HG03442 (cell line): ENCODE measurements around the gene CHEK2.
"Not testable (repeated sequence)": the region's sequence is repeated elsewhere in the genome, so short reads cannot be mapped to it uniquely, and the experiment has no call there.

ENCODE experiments used
- ATAC-seq: cut with Tn5 transposase; IDR thresholded peaks from one replicate; pipeline ENCODE4 v1.9.1; 2021; ENCODE audit warnings: mild to moderate bottlenecking, moderate library complexity; ENCODE audit not compliant: unreplicated experiment

CHEK2 gene

GRCh38 chr22:28742562-28742962 is 942 bp upstream of the CHEK2 start:
- no peak for ATAC-seq

GRCh38 chr22:28741200-28741784 is 328 bp downstream of the CHEK2 start:
- ATAC-seq = no peak

- not testable (repeated sequence) for ATAC-seq
Observed at GRCh38 chr22:28738876-28739275, 2.7 kb downstream of the CHEK2 start.

GRCh38 chr22:28737701-28738100 is 3.9 kb downstream of the CHEK2 start:
- no peak for ATAC-seq

GRCh38 chr22:28736301-28737155 is 5.1 kb downstream of the CHEK2 start:
- no peak for ATAC-seq

DNA sequence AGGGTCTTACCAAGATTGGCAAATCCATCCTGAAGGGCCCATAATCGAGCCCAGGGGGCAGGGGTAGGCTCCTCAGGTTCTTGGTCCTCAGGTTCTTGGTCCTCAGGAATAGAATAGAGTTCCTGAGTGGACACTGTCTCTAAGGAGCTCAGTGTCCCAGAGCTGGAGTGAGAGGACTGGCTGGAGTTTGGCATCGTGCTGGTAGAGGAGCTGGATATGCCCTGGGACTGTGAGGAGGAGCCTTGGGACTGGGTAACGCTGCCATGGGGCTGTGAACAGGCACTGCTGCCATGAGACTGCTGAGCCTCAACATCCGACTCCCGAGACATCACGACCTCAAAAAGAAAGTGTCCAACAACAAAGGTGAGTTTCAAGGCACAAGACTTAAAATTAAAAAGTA is 7.2 kb downstream of the CHEK2 start:
- no peak for ATAC-seq

GRCh38 chr22:28730179-28730578 is 11.4 kb downstream of the CHEK2 start:
- ATAC-seq = no peak

DNA sequence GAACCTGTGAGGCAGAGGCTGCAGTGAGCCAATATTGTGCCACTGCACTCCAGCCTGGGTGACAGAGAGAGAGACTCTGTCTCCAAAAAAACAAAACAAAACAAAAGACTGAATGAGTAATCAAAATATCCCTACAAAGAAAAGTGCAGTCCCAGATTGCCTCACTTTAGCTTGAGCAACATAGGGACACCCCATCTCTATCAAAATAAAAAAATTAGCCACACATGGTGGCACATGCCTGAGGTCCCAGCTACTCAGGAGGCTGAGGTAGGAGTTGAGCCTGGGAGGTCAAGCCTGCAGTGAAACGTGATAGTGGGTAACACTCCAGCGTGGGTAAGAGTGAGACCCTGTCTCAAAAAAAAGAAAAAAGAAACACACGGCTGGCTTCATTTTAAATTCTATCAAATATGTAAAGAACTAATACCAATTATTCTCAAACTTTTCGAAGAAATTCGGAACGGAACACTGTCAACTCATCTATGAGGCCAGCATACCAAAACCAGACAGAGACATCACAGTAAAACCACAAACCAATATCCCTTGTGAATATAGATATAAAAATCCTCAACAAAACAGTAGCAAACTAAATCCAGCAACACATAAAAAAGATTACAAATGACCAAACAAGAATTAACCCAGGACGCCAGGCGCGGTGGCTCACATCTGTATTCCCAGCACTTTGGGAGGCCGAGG is 12.9 kb downstream of the CHEK2 start:
- no peak for ATAC-seq

- ATAC-seq = no peak
Observed at GRCh38 chr22:28728002-28728401, 13.6 kb downstream of the CHEK2 start.

- no peak for ATAC-seq
Observed at GRCh38 chr22:28718044-28718443, 23.6 kb downstream of the CHEK2 start.

DNA sequence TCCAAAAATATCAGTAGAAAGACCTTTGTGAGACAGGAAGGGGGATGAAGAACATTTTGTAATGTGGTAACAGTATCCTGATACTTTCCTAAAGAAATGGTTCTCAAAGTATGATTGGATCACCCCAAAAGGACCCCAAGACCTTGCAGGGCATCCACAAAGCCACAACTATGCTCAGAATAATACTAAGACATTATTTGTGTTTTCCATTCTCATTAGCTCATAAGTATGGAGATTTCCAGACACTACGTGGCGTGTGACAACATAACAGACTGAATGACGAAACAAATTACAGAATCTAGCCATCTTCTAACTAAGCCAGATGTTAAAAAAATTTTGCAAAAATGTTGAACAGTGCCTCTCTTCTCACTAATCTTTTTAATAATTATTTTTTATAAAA is 24.9 kb downstream of the CHEK2 start:
- ATAC-seq = no peak

GRCh38 chr22:28715611-28716010 is 26.0 kb downstream of the CHEK2 start:
- ATAC-seq = no peak

GRCh38 chr22:28714043-28714628 is 27.5 kb downstream of the CHEK2 start:
- no peak for ATAC-seq

DNA sequence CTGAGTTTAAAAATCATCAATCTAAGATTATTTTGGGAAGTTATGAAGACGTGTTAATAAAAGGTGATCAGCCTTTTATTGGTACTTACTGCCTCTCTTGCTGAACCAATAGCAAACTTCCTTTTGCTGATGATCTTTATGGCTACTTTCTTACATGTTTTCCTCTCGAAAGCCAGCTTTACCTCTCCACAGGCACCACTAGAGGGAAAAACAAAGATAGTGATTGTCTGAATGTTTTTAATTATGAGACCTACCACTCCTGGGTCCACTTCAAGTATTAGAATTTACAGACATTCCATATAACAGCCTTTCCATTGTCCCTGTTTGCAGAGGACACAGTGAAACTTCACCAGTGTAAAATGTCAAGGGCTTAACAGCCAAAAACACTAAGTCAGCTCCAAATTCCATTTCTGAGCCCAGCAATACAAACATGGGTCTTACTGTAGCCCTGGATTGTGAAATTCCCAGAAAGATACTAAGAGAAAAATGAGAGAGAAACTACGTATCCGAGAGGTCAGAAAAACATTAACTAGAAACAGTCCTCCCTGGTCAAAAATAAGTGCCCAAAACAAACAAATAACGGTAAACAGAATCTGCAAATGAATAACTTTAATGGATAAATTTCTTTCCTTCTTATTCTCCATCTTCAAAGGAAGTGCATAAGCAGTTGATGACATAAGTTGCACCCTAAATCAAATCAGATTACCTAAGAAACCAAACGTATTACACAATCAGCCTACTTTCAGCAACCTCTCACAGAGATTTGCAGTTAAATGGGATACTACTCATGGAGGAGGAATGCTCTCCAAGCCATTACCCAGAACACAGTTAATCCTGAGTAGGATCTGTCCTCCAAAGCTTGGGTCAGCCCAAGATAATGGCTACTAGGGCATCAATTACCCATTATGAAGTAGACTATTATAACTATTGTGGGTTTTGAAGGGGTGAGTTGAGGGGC is 29.5 kb downstream of the CHEK2 start:
- ATAC-seq = no peak

DNA sequence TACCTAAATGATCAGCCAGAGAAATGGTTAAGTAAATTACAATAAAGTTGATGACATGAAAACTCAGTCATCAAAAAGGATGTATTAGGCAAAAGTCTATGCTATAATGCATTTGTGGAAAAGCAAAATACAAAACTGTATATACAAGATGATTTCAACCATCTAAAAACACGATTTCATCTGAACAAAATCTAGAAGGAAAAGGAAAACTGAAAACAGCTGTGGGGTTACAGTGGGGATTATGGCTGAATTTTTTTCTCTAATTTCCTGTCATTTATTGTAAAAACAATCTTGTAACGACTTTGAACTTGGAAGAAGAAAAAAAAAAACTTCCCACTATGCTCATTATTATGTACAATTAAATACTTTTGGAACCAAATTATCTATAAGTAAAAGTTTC is 30.3 kb downstream of the CHEK2 start:
- no peak for ATAC-seq

DNA sequence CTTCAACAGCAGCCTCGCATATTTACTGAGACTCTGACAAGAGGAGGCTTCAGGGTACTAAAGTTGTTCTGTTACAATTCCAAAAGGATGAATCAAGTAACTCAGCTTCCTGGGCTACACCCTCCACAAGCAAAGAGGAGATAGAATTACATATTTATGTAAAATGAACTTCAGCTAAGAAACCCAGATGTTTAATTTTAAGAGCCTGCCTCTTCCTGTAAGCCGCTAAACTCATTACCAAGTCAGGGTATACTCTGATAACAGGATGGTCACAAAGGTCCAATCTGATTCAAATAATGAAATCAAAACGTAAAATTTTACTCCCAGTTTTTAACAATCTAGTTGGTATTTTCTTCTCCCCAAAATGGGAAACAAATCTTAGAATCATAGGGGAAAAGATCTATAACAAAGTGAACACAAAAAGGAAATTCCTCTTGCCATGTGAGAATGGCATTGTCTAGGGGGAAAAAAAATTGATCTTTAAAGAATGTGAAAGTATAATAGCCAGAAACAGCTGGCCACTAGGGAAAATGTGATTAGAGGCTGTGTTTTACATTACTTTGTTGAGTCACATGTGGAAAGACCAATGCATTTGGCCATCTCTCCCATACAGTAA is 30.9 kb downstream of the CHEK2 start:
- no peak for ATAC-seq

DNA sequence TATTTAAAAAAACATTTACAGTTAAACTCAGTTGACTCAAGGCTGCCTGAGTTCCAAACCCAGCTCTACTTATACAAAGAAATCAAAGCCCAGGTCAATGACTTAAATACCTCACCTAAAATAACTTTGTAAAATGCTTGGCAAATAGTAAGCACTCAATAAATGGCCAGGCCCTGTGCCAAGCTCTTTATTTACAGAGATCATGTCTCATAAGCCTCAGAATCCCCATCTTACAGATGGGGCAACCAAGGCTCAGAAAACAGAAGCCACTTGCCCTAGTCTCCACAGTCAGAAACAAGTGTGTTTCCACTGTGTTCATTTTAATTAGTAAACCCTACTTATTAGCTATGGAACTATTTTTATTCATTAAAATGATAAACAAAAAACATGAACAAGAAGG is 31.5 kb downstream of the CHEK2 start:
- ATAC-seq = no peak

- ATAC-seq = no peak
Observed at GRCh38 chr22:28706845-28707244, 34.8 kb downstream of the CHEK2 start.

GRCh38 chr22:28703436-28703835 is 38.2 kb downstream of the CHEK2 start:
- no peak for ATAC-seq

DNA sequence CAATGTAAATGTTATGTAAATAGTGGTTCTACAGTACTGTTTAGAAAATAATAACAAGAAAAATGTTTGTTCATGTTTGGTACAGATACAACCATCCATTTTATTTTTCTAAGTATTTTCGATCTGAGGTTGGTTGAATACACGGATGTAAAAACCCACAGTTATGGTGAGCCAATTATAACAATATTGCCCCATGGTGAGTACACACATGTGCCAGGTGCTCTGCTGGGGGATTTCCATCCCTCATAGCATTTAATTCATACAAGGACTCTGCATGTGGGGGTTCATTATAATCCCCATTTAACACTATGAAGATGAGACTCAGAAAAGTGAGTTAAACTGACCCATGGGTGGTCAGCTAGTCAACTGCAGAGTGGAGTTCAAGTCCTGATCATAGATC is 38.7 kb downstream of the CHEK2 start:
- no peak for ATAC-seq
